SK-N-SH treated with all-trans-retinoic acid at 6 μM for 48 hours (cell line): ENCODE measurements around the gene SMYD2.

Source experiments
- ATAC-seq: fragments of 200-7000 bp; cut with Tn5 transposase; 3 replicates; pipeline ENCODE4 v1.9.1; 2020; ENCODE audit warnings: mild to moderate bottlenecking, moderate library complexity
- CREB5 ChIP-seq: fragments of 250-450 bp; sonication (Bioruptor Pico); IDR thresholded peaks from 2 replicates; pipeline ENCODE4 v1.5.1; 2020; ENCODE audit warnings: low read depth, mild to moderate bottlenecking, moderate library complexity
- CSDC2 ChIP-seq: fragments of 250-450 bp; sonication (Bioruptor Pico); IDR thresholded peaks from 2 replicates; pipeline ENCODE4 v1.5.0; 2020; ENCODE audit warnings: mild to moderate bottlenecking, moderate library complexity
- CSRNP3 ChIP-seq: fragments of 250-450 bp; sonication (Bioruptor Pico); IDR thresholded peaks from 2 replicates; pipeline ENCODE4 v1.5.1; 2021; ENCODE audit warnings: mild to moderate bottlenecking, moderate library complexity
- ESRRG ChIP-seq: fragments of 250-450 bp; sonication (Bioruptor Pico); IDR thresholded peaks from 2 replicates; pipeline ENCODE4 v1.6.1; 2021; ENCODE audit warnings: mild to moderate bottlenecking
- ISL1 ChIP-seq: fragments of 250-450 bp; sonication (Bioruptor Pico); IDR thresholded peaks from 2 replicates; pipeline ENCODE4 v2.1.2; 2022; ENCODE audit warnings: mild to moderate bottlenecking, moderate library complexity
- OSR1 ChIP-seq: fragments of 250-450 bp; sonication (Bioruptor Pico); IDR thresholded peaks from 2 replicates; pipeline ENCODE4 v1.8.0; 2022; ENCODE audit warnings: moderate library complexity, mild to moderate bottlenecking, inconsistent platforms
- PATZ1 ChIP-seq: fragments of 250-450 bp; sonication (Bioruptor Pico); IDR thresholded peaks from 2 replicates; pipeline ENCODE4 v1.8.0; 2020; ENCODE audit warnings: mild to moderate bottlenecking, moderate library complexity, borderline replicate concordance
- POU6F1 ChIP-seq: fragments of 250-450 bp; sonication (Bioruptor Pico); IDR thresholded peaks from 2 replicates; pipeline ENCODE4 v1.8.0; 2021; ENCODE audit warnings: low read depth, mild to moderate bottlenecking, moderate library complexity, borderline replicate concordance
- PPARA ChIP-seq: fragments of 250-450 bp; sonication (Bioruptor Pico); IDR thresholded peaks from 2 replicates; pipeline ENCODE4 v1.5.0; 2020; ENCODE audit warnings: mild to moderate bottlenecking, borderline replicate concordance
- SNAI2 ChIP-seq: fragments of 250-450 bp; sonication (Bioruptor Pico); IDR thresholded peaks from 2 replicates; pipeline ENCODE4 v1.5.0; 2020; ENCODE audit warnings: mild to moderate bottlenecking, moderate library complexity
- TCF4 ChIP-seq: fragments of 250-450 bp; sonication (Bioruptor Pico); IDR thresholded peaks from 2 replicates; pipeline ENCODE4 v1.8.0; 2021; ENCODE audit warnings: mild to moderate bottlenecking, moderate library complexity, borderline replicate concordance
- TOX ChIP-seq: fragments of 250-450 bp; sonication (Bioruptor Pico); IDR thresholded peaks from 2 replicates; pipeline ENCODE4 v1.8.0; 2021; ENCODE audit warnings: mild to moderate bottlenecking, moderate library complexity, borderline replicate concordance
- TSHZ2 ChIP-seq: fragments of 250-450 bp; sonication (Bioruptor Pico); IDR thresholded peaks from 2 replicates; pipeline ENCODE4 v1.5.0; 2020; ENCODE audit warnings: mild to moderate bottlenecking, moderate library complexity
- ZC3H10 ChIP-seq: fragments of 250-450 bp; sonication (Bioruptor Pico); IDR thresholded peaks from 2 replicates; pipeline ENCODE4 v1.5.1; 2021; ENCODE audit warnings: mild to moderate bottlenecking, moderate library complexity
- ZFP3 ChIP-seq: fragments of 250-450 bp; sonication (Bioruptor Pico); IDR thresholded peaks from 2 replicates; pipeline ENCODE4 v1.5.0; 2020; ENCODE audit warnings: mild to moderate bottlenecking, moderate library complexity
- ZNF565 ChIP-seq: fragments of 450-650 bp; formaldehyde crosslinking; conservative IDR thresholded peaks from 2 replicates; pipeline ENCODE4 v1.5.0; 2020; ENCODE audit warnings: low read depth, mild to moderate bottlenecking, moderate library complexity
- ZNF70 ChIP-seq: fragments of 450-650 bp; formaldehyde crosslinking; IDR thresholded peaks from 2 replicates; pipeline ENCODE4 v1.5.0; 2020; ENCODE audit warnings: mild to moderate bottlenecking, moderate library complexity

The SMYD2 gene

GRCh38 chr1:214379236-214379970 is 98.4 kb downstream of the SMYD2 start:
- TF ChIP-seq ZC3H10 (CRISPR knock-in tag) (no peak), TSHZ2 (CRISPR knock-in tag) (no peak), CSRNP3 (CRISPR knock-in tag) (no peak), TOX (CRISPR knock-in tag) (no peak), ZNF565 (CRISPR knock-in tag) (no peak), ESRRG (CRISPR knock-in tag) (no peak), CSDC2 (CRISPR knock-in tag) (no peak), POU6F1 (CRISPR knock-in tag) (no peak), TCF4 (no peak), SNAI2 (CRISPR knock-in tag) (no peak), PPARA (CRISPR knock-in tag) (no peak), ISL1 (CRISPR knock-in tag) (no peak), ZNF70 (no peak)
- ATAC-seq: no peak

- TF ChIP-seq ISL1 (CRISPR knock-in tag) (no peak), SNAI2 (CRISPR knock-in tag) (no peak), ZFP3 (no peak), CSDC2 (CRISPR knock-in tag) (no peak), OSR1 (CRISPR knock-in tag) (no peak), CSRNP3 (CRISPR knock-in tag) (no peak), POU6F1 (CRISPR knock-in tag) (no peak), CREB5 (no peak), PPARA (CRISPR knock-in tag) (no peak), ZNF565 (CRISPR knock-in tag) (no peak), PATZ1 (CRISPR knock-in tag) (no peak), ZC3H10 (CRISPR knock-in tag) (no peak)
- ATAC-seq: no peak
Measured at GRCh38 chr1:214380396-214380795, 99.4 kb downstream of the SMYD2 start.
